Fibroblast of skin of scalp (primary cell): ENCODE results near the gene PRKCB.

ENCODE experiments used
- DNase-seq: peaks from one replicate; pipeline ENCODE4 v3.0.0-alpha.2; 2013

The PRKCB gene

DNA sequence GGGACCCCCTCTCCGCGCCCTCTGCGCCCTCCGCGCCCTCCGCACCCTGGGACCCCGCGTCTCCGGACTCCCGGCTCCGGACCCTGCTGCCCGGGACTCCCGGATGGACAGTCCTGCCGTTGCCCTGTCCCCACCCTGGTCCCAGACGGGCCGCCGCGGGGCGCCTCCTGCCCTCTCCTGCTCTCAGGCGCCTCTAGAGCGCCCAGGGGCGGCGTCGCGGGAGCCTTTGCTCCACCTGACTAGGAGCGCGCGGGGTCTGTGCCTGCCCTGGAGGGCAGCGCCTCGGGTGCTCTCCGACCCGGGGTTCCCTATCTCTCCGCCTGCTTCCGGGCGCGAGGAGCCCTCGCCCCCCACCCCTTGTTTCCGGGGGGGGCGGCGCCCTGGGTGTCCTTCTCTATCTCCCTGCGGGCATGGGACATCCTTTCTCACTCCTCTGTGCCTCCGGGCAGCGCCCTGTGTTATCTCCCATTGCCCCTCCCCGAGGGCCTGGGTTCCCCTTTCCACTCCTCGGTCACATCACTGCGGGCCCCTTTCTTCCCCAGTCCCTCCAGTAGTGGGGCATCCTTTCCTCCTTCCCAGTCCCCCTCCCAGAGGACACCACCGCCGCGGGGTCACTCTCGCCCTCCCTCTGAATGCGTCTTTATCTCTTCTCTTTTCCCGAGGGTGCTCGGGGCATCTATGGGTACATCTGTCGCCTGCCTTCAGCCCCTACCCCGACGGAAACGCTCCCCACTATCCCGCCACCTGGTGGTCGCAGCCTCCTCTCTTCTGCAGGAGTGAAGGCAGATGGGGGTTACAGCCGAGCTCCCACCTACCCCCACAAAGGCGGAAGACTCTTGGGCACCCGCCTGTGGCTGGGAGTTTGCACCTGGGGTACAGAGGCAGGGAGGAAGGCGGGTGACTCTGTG lies 875 bp downstream of the PRKCB start:
- DNase-seq = no peak

GRCh38 chr16:23837553-23838308 lies 1.9 kb downstream of the PRKCB start:
- no peak for DNase-seq

GRCh38 chr16:23838485-23839142 lies 2.8 kb downstream of the PRKCB start:
- no peak for DNase-seq

- DNase-seq = no peak
Observed at GRCh38 chr16:23840310-23840709, 4.5 kb downstream of the PRKCB start.

DNA sequence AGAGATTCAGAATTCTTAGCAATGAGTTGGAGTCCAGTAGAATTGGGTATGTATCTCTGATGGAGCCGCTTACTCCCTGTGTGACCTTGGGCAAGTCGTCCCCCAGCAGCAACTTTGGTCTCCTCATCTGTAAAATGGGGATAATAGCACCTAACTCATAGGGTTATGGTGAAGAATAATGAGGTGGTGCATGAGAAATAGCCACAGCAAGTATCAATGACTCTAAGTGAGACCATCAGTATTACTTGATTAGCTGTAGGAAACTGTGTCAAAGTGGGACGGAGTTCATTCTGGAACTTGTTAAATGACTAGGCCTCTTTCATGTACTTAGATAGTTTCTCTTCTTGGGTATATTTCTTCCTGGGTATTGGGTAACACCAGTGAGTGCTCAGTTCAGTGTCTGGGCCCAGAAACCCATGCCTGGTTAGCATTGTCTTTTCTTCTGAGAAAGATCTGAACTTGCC lies 6.4 kb downstream of the PRKCB start:
- no peak for DNase-seq

- no peak for DNase-seq
Observed at GRCh38 chr16:23843143-23843542, 7.4 kb downstream of the PRKCB start.

- DNase-seq = no peak
Observed at GRCh38 chr16:23847251-23847650, 11.5 kb downstream of the PRKCB start.

GRCh38 chr16:23847948-23848347 lies 12.2 kb downstream of the PRKCB start:
- DNase-seq = no peak

DNA sequence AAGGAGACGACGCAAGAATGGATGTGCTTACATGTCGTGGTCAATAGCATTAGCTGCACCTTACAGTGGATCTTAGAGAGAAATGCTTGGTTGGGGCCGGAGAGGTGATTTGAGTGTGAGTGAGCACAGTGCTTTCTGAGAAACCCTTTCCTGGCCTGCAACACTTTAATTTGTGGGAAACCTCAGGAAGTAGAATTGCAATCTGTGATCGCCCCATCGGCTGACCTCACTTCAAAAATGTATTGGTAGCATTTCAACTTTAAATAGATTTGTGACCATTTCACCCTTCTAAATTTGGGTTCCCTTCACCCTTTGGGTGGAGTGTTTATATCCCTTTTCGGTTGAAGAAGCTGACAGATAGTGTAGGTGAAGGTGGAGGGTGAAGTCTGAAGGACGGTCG lies 13.2 kb downstream of the PRKCB start:
- no peak for DNase-seq

DNA sequence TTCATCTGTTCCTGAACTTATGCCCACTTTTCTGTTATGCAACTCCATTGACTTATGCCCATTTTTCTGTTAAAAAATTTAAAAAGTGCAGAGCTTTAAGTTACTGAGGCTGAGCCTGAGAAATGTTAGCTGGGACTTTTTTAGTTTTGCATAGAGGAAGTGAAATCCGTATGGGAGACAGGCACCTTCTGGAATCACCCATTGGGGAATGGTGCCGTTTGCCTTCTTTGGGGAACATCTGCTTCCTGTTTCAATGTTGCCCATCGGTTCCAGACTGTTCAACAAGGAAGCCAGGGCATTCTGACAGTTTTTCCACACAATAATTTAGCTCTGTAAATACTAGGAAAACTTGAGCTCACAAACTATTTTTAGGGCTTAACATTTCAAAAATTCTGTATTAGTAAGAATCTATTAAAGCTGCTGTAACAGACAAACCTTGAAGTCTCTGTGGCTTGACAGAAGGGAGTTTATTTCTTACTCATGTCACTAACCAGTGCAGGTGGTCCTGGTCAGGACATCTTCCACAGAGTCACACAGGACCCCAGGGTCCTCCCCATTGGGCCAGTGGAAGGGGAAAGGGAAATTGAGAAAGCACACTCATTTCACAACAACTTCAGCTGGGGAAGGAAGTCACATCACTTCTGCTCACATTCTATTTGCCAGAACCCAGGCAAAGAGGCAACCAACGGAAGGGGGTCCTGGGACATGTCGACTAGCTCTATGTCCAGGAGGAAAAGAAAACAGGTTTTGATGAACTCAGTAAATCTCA lies 17.2 kb downstream of the PRKCB start:
- DNase-seq = no peak

- no peak for DNase-seq
Observed at GRCh38 chr16:23855010-23855409, 19.2 kb downstream of the PRKCB start.

GRCh38 chr16:23856251-23856709 lies 20.5 kb downstream of the PRKCB start:
- DNase-seq = no peak

DNA sequence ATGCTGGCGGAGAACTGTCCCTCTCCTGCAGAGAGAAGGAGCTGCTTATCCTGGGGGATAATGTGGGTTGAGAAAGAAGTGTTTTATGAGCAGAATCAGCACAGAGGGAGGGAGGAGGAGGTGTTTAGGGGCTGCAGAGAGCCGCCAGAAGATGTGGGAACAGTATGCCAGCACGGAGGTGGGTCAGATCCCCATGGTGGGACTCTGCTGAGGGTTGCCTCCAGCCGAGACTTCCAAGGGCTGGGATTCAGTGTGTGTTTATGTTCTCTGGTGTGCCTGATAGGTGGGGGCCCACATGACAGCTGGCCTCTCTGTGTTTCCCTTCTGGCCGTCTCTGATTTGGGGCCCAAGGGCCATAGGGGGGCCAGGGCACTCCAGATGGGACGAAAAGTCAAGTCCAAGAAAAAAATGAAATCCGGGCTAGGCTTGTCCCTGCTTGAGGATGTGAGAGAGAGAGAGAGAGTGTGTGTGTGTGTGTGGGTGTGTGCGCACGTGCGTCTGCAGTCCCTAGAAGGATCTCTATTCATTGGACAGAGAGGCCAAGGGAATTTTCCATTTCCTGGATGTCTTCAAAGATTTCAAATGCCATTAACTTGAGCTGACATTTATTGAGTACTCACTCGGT lies 21.6 kb downstream of the PRKCB start:
- DNase-seq = no peak

DNA sequence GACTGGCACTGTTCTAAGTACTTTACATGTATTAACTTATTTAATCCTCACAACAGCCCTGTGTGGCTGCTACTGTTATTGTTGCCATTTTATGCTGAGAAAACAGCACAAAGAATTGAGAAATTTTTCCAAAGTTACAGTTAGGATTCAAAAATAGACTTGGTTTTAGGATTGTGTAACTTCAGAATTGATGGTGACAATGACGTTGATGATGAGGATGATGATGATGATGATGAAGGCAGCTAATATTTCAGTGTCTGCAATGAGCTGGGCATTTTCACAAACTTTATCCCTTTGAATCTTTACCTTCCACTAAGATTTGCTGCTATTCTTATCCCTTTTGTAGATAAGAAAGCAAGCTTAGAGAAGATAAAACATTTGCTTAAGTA lies 22.1 kb downstream of the PRKCB start:
- DNase-seq = no peak

- no peak for DNase-seq
Observed at GRCh38 chr16:23858542-23858941, 22.8 kb downstream of the PRKCB start.

DNA sequence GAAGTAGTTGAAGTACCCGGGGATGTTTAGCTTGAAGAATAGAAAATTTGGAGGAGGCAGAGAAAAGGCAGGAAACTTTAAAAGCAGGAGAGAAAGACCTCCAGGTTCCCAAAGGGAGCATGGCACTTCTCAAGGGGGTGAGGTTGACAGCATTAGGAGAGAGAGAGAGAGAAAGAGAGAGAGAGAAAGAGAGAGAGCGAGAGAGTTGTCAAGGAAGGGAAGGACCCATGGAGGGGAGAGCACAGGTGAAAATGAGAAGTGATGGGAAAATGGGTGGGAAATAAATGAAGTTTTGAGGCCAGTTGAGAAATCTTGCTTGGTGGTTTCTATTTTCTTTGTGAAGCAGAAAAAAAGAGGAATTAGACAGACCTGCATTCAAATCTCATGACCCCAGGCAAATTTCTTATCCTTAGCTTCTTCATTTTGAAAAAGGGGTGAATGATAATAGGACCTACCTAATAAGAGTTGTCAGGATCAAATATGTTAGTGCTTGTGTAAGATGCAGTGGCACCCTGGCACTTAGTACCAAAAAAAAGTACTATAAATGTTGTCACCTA lies 24.0 kb downstream of the PRKCB start:
- no peak for DNase-seq

GRCh38 chr16:23861874-23862273 lies 26.1 kb downstream of the PRKCB start:
- no peak for DNase-seq

DNA sequence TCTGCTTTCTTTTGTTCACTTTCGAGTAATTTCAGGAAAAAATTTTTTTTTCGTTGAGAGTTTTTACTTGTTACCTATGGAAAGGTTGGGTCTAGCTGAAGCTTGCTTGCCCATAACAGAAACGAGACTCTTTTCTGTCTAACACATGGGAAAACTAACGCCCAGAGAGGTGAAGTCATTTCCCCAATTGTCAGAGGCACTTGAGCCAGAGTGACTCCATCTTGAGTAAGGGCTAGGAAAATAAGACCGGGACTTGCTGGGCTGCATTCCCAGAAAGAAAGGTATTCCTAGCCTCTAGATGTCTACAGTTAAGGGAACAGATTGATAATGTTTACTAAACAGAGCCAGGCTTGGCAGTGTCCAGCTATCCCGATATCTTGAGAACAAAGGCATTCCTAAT lies 26.8 kb downstream of the PRKCB start:
- DNase-seq = no peak

GRCh38 chr16:23863511-23864422 lies 28.0 kb downstream of the PRKCB start:
- DNase-seq = no peak

DNA sequence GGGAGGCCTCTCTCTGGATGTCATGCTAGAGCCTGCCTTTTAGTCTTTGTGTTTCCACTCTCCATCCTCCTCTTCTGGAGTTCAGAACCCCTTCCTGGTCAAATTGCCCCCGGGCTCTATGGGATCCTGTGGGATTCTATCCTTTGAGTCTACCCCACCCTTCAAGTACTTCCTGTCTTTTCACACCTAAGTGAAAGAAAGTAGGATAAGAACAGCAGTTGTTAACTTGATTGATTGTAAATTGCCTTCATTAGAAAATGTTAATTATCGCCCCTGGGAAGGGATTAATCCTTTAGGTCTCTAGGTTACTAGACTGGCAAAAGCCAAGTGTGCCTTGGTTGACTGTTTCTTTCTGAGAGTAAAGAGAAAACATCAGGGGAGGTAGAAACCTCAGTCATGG lies 30.1 kb downstream of the PRKCB start:
- DNase-seq = no peak
